Measurements from ENCODE around the gene ORM2.

ORM2 gene

GRCh38 chr9:114303977-114304376 is 25.7 kb upstream of the ORM2 start:
- no peaks in the 10 kb centered on the region for H3K36me3 Mint-ChIP-seq
- peaks cover 10% of the 10 kb centered on the region for H3K4me1 Mint-ChIP-seq
- no peak overlapping the region for H3K27ac Mint-ChIP-seq
- ATAC-seq = no peak
- H3K4me3 Mint-ChIP-seq = no peak overlapping the region
- no peaks in the 10 kb centered on the region for H3K9me3 Mint-ChIP-seq
- peaks cover 52% of the 10 kb centered on the region for H3K27me3 Mint-ChIP-seq

GRCh38 chr9:114304416-114305188 is 25.1 kb upstream of the ORM2 start:
- H3K4me1 Mint-ChIP-seq = peaks cover 10% of the 10 kb centered on the region

GRCh38 chr9:114307899-114308267 is 21.8 kb upstream of the ORM2 start:
- no peaks in the 10 kb centered on the region for H3K36me3 Mint-ChIP-seq
- no peaks in the 10 kb centered on the region for H3K9me3 Mint-ChIP-seq
- no peak overlapping the region for H3K4me3 Mint-ChIP-seq
- peaks cover 26% of the 10 kb centered on the region for H3K27me3 Mint-ChIP-seq
- peaks cover 10% of the 10 kb centered on the region for H3K4me1 Mint-ChIP-seq
- ATAC-seq = no peak
- no peak overlapping the region for H3K27ac Mint-ChIP-seq

More at GRCh38 chr9:114304416-114305188, 25.1 kb upstream of the ORM2 start:
- Mint-ChIP-seq H3K27ac (no peak overlapping the region), H3K36me3 (no peaks in the 10 kb centered on the region), H3K9me3 (no peaks in the 10 kb centered on the region), H3K4me3 (no peak overlapping the region), H3K27me3 (peaks cover 52% of the 10 kb centered on the region)
- no peak for ATAC-seq

GRCh38 chr9:114308361-114308950 is 21.2 kb upstream of the ORM2 start:
- Mint-ChIP-seq H3K9me3 (no peaks in the 10 kb centered on the region), H3K27me3 (peaks cover 24% of the 10 kb centered on the region), H3K27ac (no peak overlapping the region), H3K36me3 (no peaks in the 10 kb centered on the region), H3K4me3 (no peak overlapping the region), H3K4me1 (peaks cover 10% of the 10 kb centered on the region)
- no peak for ATAC-seq

GRCh38 chr9:114309096-114309495 is 20.6 kb upstream of the ORM2 start:
- peaks cover 24% of the 10 kb centered on the region for H3K27me3 Mint-ChIP-seq
- no peaks in the 10 kb centered on the region for H3K36me3 Mint-ChIP-seq
- no peak overlapping the region for H3K27ac Mint-ChIP-seq
- H3K4me1 Mint-ChIP-seq = peaks cover 10% of the 10 kb centered on the region
- ATAC-seq = no peak
- no peak overlapping the region for H3K4me3 Mint-ChIP-seq
- no peaks in the 10 kb centered on the region for H3K9me3 Mint-ChIP-seq

- Mint-ChIP-seq H3K4me3 (no peak overlapping the region), H3K27ac (no peak overlapping the region), H3K27me3 (peaks cover 17% of the 10 kb centered on the region), H3K4me1 (peaks cover 6% of the 10 kb centered on the region), H3K36me3 (no peaks in the 10 kb centered on the region), H3K9me3 (peaks cover 4% of the 10 kb centered on the region)
- no peak for ATAC-seq
Measured at GRCh38 chr9:114310471-114311450, 18.9 kb upstream of the ORM2 start.

GRCh38 chr9:114311571-114312512 is 17.8 kb upstream of the ORM2 start:
- Mint-ChIP-seq H3K9me3 (peaks cover 4% of the 10 kb centered on the region), H3K27me3 (peaks cover 8% of the 10 kb centered on the region), H3K4me3 (no peak overlapping the region), H3K36me3 (no peaks in the 10 kb centered on the region), H3K27ac (no peak overlapping the region), H3K4me1 (no peaks in the 10 kb centered on the region)
- ATAC-seq = no peak

- H3K36me3 Mint-ChIP-seq = no peaks in the 10 kb centered on the region
- H3K4me1 Mint-ChIP-seq = no peaks in the 10 kb centered on the region
- peaks cover 4% of the 10 kb centered on the region for H3K9me3 Mint-ChIP-seq
- H3K27me3 Mint-ChIP-seq = peaks cover 5% of the 10 kb centered on the region
- no peak overlapping the region for H3K4me3 Mint-ChIP-seq
- no peak for ATAC-seq
- H3K27ac Mint-ChIP-seq = no peak overlapping the region
Measured at GRCh38 chr9:114312513-114312875, 17.2 kb upstream of the ORM2 start.

GRCh38 chr9:114313186-114313585 is 16.5 kb upstream of the ORM2 start:
- no peak overlapping the region for H3K4me3 Mint-ChIP-seq

GRCh38 chr9:114314256-114314867 is 15.3 kb upstream of the ORM2 start:
- Mint-ChIP-seq H3K4me1 (no peaks in the 10 kb centered on the region), H3K27ac (no peak overlapping the region), H3K36me3 (no peaks in the 10 kb centered on the region), H3K27me3 (peaks cover 12% of the 10 kb centered on the region), H3K9me3 (peaks cover 4% of the 10 kb centered on the region), H3K4me3 (no peak overlapping the region)
- ATAC-seq = no peak

More at GRCh38 chr9:114313186-114313585, 16.5 kb upstream of the ORM2 start:
- no peak overlapping the region for H3K27ac Mint-ChIP-seq
- no peaks in the 10 kb centered on the region for H3K36me3 Mint-ChIP-seq
- H3K4me1 Mint-ChIP-seq = no peaks in the 10 kb centered on the region
- H3K9me3 Mint-ChIP-seq = peaks cover 4% of the 10 kb centered on the region
- no peak for ATAC-seq
- H3K27me3 Mint-ChIP-seq = no peaks in the 10 kb centered on the region

GRCh38 chr9:114314881-114315722 is 14.6 kb upstream of the ORM2 start:
- no peak overlapping the region for H3K4me3 Mint-ChIP-seq
- H3K4me1 Mint-ChIP-seq = no peaks in the 10 kb centered on the region
- no peak for ATAC-seq
- no peak overlapping the region for H3K27ac Mint-ChIP-seq
- H3K36me3 Mint-ChIP-seq = no peaks in the 10 kb centered on the region
- H3K27me3 Mint-ChIP-seq = peaks cover 15% of the 10 kb centered on the region
- peaks cover 4% of the 10 kb centered on the region for H3K9me3 Mint-ChIP-seq

GRCh38 chr9:114315723-114316363 is 13.8 kb upstream of the ORM2 start:
- H3K27ac Mint-ChIP-seq = no peak overlapping the region
- no peaks in the 10 kb centered on the region for H3K4me1 Mint-ChIP-seq

GRCh38 chr9:114316605-114317230 is 13.0 kb upstream of the ORM2 start:
- Mint-ChIP-seq H3K36me3 (no peaks in the 10 kb centered on the region), H3K4me3 (no peak overlapping the region), H3K27me3 (peaks cover 15% of the 10 kb centered on the region), H3K9me3 (peaks cover 4% of the 10 kb centered on the region), H3K4me1 (no peaks in the 10 kb centered on the region), H3K27ac (no peak overlapping the region)
- ATAC-seq = no peak

More at GRCh38 chr9:114315723-114316363, 13.8 kb upstream of the ORM2 start:
- Mint-ChIP-seq H3K27me3 (peaks cover 15% of the 10 kb centered on the region), H3K4me3 (no peak overlapping the region), H3K9me3 (peaks cover 4% of the 10 kb centered on the region), H3K36me3 (no peaks in the 10 kb centered on the region)
- no peak for ATAC-seq

Data from stimulated activated memory B cell treated with anti-CD40 and anti-IgM and Interleukin-4, amounts not matched to agents 10 μg/mL and 1 μg/mL and 100 μg/mL, for 72 hours (primary cell).